B cell (primary cell): ENCODE data around the gene SHB. TPM values are rescaled to one million over a fixed set of nuclear protein-coding genes. Genes with fewer than 3 reads are reported as not detected.

Source experiments
- ATAC-seq: fragments of 200-7000 bp; cut with Tn5 transposase; one replicate; pipeline ENCODE4 v1.10.0; 2021; ENCODE audit warnings: low read depth, mild to moderate bottlenecking, moderate number of reproducible peaks, moderate library complexity
- CTCF ChIA-PET: fragments of 350-600 bp; sonication (Branson Sonifier 250); formaldehyde crosslinking; loops from one replicate; lab custom pipeline; 2021; ENCODE audit warnings: antibody characterized with exemption, inconsistent platforms; lab: Charles Lee
- POLR2A ChIA-PET: fragments of 350-600 bp; sonication (Branson Sonifier 250); formaldehyde crosslinking; loops from one replicate; lab custom pipeline; 2021; ENCODE audit warnings: antibody characterized with exemption; lab: Charles Lee
- DNase-seq: peaks from one replicate; pipeline ENCODE4 v3.0.0; 2013
- H2AFZ ChIP-seq: 2 replicates; pipeline ENCODE4 v1.6.1; 2012; ENCODE audit warnings: mild to moderate bottlenecking, low read depth, low read length; ENCODE audit not compliant: insufficient read depth, poor library complexity, severe bottlenecking
- H3K27ac ChIP-seq, 2 donors: 1 replicate in 1 of 2; 2 replicates in 1 of 2; pipeline ENCODE4 v1.5.1; 2012 to 2013; ENCODE audit warnings: low read length in 2 of 2, mild to moderate bottlenecking in 2 of 2, moderate library complexity in 1 of 2
- H3K27me3 ChIP-seq, 4 experiments: fragments of 200-600 bp in 1 of 4; sonication (generic) in 1 of 4; replicated peaks in 1 of 4; 1 replicate in 2 of 4; 2 replicates in 2 of 4; pipeline versions ENCODE4 v1.6.1 to v1.7.0; 2013 to 2016; ENCODE audit warnings: low read length in 3 of 4, mild to moderate bottlenecking in 2 of 4, mixed read lengths in 1 of 4, moderate library complexity in 1 of 4; ENCODE audit not compliant: insufficient read depth in 4 of 4, control insufficient read depth in 3 of 4; ENCODE audit errors: control extremely low read depth in 1 of 4
- H3K36me3 ChIP-seq, 2 experiments: replicated peaks in 1 of 2; 1 replicate in 1 of 2; 2 replicates in 1 of 2; pipeline versions ENCODE4 v1.6.1 to v1.7.1; 2013; ENCODE audit warnings: low read length in 1 of 2; ENCODE audit not compliant: insufficient read depth in 2 of 2, control insufficient read depth in 1 of 2; ENCODE audit errors: control extremely low read depth in 1 of 2, extremely low read depth in 1 of 2
- H3K4me1 ChIP-seq, 2 donors: fragments of 200-600 bp in 1 of 2; sonication (generic) in 1 of 2; 1 replicate in 1 of 2; 2 replicates in 1 of 2; pipeline versions ENCODE4 v1.5.1 to v1.6.1; 2013 to 2017; ENCODE audit warnings: low read length in 2 of 2; ENCODE audit not compliant: control insufficient read depth in 2 of 2, insufficient read depth in 2 of 2
- H3K4me2 ChIP-seq: replicated peaks from 2 replicates; pipeline ENCODE3; 2012; ENCODE audit warnings: mild to moderate bottlenecking, low read depth, low read length; ENCODE audit not compliant: poor library complexity, severe bottlenecking
- H3K4me3 ChIP-seq, 5 experiments: fragments of 200-600 bp in 1 of 5; sonication (generic) in 1 of 5; 1 replicate in 3 of 5; 2 replicates in 2 of 5; pipeline versions ENCODE4 v1.5.1 to v1.7.0; 2011 to 2016; ENCODE audit warnings: low read length in 4 of 5, mild to moderate bottlenecking in 4 of 5, low read depth in 2 of 5, control low read depth in 1 of 5, moderate library complexity in 1 of 5; ENCODE audit not compliant: insufficient read depth in 1 of 5; ENCODE audit errors: control extremely low read depth in 1 of 5, extremely low read depth in 1 of 5
- H3K79me2 ChIP-seq: fragments of 200-600 bp; sonication (generic); one replicate; pipeline ENCODE4 v1.6.0; 2016; ENCODE audit warnings: low read length; ENCODE audit not compliant: control insufficient read depth, insufficient read depth
- H3K9ac ChIP-seq: fragments of 200-600 bp; sonication (generic); 2 replicates; pipeline ENCODE4 v1.6.1; 2017; ENCODE audit warnings: mild to moderate bottlenecking, low read length, moderate library complexity
- H3K9me3 ChIP-seq, 3 donors: one replicate each; pipeline versions ENCODE4 v1.6.1 to v1.7.1; 2013; ENCODE audit warnings: low read length in 2 of 3; ENCODE audit not compliant: control insufficient read depth in 2 of 3, insufficient read depth in 1 of 3; ENCODE audit errors: control extremely low read depth in 1 of 3
- H4K20me1 ChIP-seq: 2 replicates; pipeline ENCODE4 v1.6.0; 2012; ENCODE audit warnings: mild to moderate bottlenecking, low read length; ENCODE audit not compliant: insufficient read depth, control insufficient read depth, poor library complexity, severe bottlenecking
- H3K27ac Mint-ChIP-seq: one replicate; pipeline ENCODE4 v1.8.0; 2021; ENCODE audit warnings: mixed read lengths
- H3K27me3 Mint-ChIP-seq: one replicate; pipeline ENCODE4 v1.8.0; 2021; ENCODE audit warnings: mixed read lengths
- H3K4me1 Mint-ChIP-seq: one replicate; pipeline ENCODE4 v1.8.0; 2021; ENCODE audit warnings: mixed read lengths
- H3K4me3 Mint-ChIP-seq: one replicate; pipeline ENCODE4 v1.8.0; 2021; ENCODE audit warnings: mixed read lengths
- H3K9me3 Mint-ChIP-seq: one replicate; pipeline ENCODE4 v1.8.0; 2022; ENCODE audit warnings: mixed read lengths; ENCODE audit not compliant: insufficient read depth
- CTCF ChIP-seq: fragments of 200-600 bp; IDR thresholded peaks from one replicate; pipeline ENCODE4 v1.8.0; 2022; ENCODE audit warnings: antibody characterized with exemption, mild to moderate bottlenecking
- EZH2 ChIP-seq: IDR thresholded peaks from 2 replicates; pipeline ENCODE4 v1.6.1; 2012; ENCODE audit warnings: borderline replicate concordance, low read depth, mild to moderate bottlenecking, moderate library complexity, low read length; ENCODE audit not compliant: insufficient read depth, poor library complexity, severe bottlenecking
- WGBS: methylation state at CpG from one replicate; pipeline ENCODE4 v1.1.5; 2013; ENCODE audit warnings: missing lambda C conversion rate; ENCODE audit not compliant: insufficient coverage; 5-methylcytosine and 5-hydroxymethylcytosine counted together
- intact Hi-C: fragments of 100-400 bp; cut with micrococcal nuclease; formaldehyde crosslinking; loops from one replicate; pipeline ENCODE4 v1.10.0; 2022
- polyA plus RNA-seq: library from polyadenylated mRNA; depleted of rRNA; stranded (reverse); fragments of >200 nt; gene quantifications from 2 replicates; pipeline ENCODE4 v1.2.3, GENCODE V29; 2012
- total RNA-seq, 2 donors: library from RNA; stranded (reverse); fragments of 120-200 nt in 1 of 2; gene quantifications; 1 replicate in 1 of 2; 2 replicates in 1 of 2; pipeline versions ENCODE4 v1.2.3 to v1.2.4, GENCODE V29; 2013 to 2022

SHB gene
- total and polyA plus RNA-seq, 2 donors (not counting 1 experiment from before 2014, with no cell fraction given): 0.06 to 1.9 TPM

GRCh38 chr9:37917801-37918664 is 151.0 kb downstream of the SHB start:
- Histone ChIP-seq H3K79me2 (no peaks in the 10 kb centered on the region), H3K9ac (no peak overlapping the region), H3K27ac (no peak overlapping the region), H3K4me3 (no peak overlapping the region), H2AFZ (no peak overlapping the region), H3K9me3 (no peaks in the 10 kb centered on the region), H3K4me2 (no peak overlapping the region), H4K20me1 (no peaks in the 10 kb centered on the region), H3K27me3 (no peaks in the 10 kb centered on the region), H3K36me3 (no peaks in the 10 kb centered on the region), H3K4me1 (no peaks in the 10 kb centered on the region)
- intact Hi-C loops: no loop called here
- CTCF ChIA-PET: no interaction called here
- H3K4me1 Mint-ChIP-seq: no peaks in the 10 kb centered on the region
- H3K27ac Mint-ChIP-seq: no peak overlapping the region
- POLR2A ChIA-PET: no interaction called here
- no peak overlapping the region for H3K4me3 Mint-ChIP-seq
- DNase-seq (no peak), ATAC-seq (no peak)
- H3K9me3 Mint-ChIP-seq: no peaks in the 10 kb centered on the region
- WGBS: 93% methylated on average over 18 of the region's 21 CpGs
- H3K27me3 Mint-ChIP-seq: no peaks in the 10 kb centered on the region
- TF ChIP-seq CTCF (no peak), EZH2 (no peak)

- DNase-seq (no peak), ATAC-seq (no peak)
- Histone ChIP-seq H3K4me2 (no peak overlapping the region), H2AFZ (no peak overlapping the region), H3K9ac (no peak overlapping the region), H3K4me1 (no peaks in the 10 kb centered on the region), H4K20me1 (no peaks in the 10 kb centered on the region), H3K27ac (no peak overlapping the region), H3K79me2 (no peaks in the 10 kb centered on the region), H3K4me3 (no peak overlapping the region), H3K36me3 (no peaks in the 10 kb centered on the region), H3K27me3 (no peaks in the 10 kb centered on the region), H3K9me3 (no peaks in the 10 kb centered on the region)
- ChIA-PET POLR2A (no interaction called here), CTCF (interaction anchor here (1.0 to 6.5 kb wide), 3 partner anchors 171 to 515 kb away, joined by 4 to 41 read pairs (median 11); no protein-coding TSS in a partner anchor)
- Mint-ChIP-seq H3K4me1 (no peaks in the 10 kb centered on the region), H3K27me3 (no peaks in the 10 kb centered on the region), H3K27ac (no peak overlapping the region), H3K9me3 (no peaks in the 10 kb centered on the region), H3K4me3 (no peak overlapping the region)
- intact Hi-C loops: no loop called here
- 85% methylated on average over 6 of the region's 8 CpGs for WGBS
- TF ChIP-seq CTCF: no peak
- TF ChIP-seq EZH2: no peak
These were observed 151.7 kb downstream of the SHB start for GRCh38 chr9:37917313-37917731.
